Measurements from ENCODE around the gene KATNBL1. TPM values are rescaled to one million over a fixed set of nuclear protein-coding genes. Genes with fewer than 3 reads are reported as not detected.
"Not testable (repeated sequence)": the region's sequence is repeated elsewhere in the genome, so short reads cannot be mapped to it uniquely, and the experiment has no call there.

Gene KATNBL1
- total RNA-seq, 1 donor from 2014 or later = 43.4 TPM

DNA sequence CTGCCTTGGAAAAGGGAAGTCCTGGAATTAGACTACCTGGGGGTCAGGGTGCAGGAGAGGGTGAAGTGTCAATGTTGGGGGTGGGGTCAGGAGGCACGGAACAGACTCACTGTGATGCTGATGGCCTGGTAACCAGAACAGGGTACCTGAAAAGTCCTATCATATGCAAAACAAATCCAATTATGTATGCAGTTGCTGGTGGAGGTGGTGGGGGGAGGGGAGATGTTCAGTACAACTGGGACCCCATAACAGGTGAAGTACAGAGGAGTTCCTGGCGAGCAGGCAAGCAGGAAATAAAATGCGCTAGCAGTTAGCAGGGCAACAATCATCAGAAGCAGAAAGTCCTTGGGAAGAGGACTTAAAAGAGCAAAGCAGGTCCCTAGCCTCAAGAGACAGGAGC, 4.2 kb upstream of the KATNBL1 start:
- no peak for DNase-seq (ENCODE audit: low read depth)
- Histone ChIP-seq H3K27me3 (ENCODE audit: control insufficient read depth, insufficient read depth, low read length) (no peaks in the 10 kb centered on the region), H3K4me3 (ENCODE audit: low read depth, low read length) (no peak overlapping the region), H3K36me3 (ENCODE audit: control insufficient read depth, insufficient read depth, low read length) (no peaks in the 10 kb centered on the region)
- TF ChIP-seq, protein P1, sequence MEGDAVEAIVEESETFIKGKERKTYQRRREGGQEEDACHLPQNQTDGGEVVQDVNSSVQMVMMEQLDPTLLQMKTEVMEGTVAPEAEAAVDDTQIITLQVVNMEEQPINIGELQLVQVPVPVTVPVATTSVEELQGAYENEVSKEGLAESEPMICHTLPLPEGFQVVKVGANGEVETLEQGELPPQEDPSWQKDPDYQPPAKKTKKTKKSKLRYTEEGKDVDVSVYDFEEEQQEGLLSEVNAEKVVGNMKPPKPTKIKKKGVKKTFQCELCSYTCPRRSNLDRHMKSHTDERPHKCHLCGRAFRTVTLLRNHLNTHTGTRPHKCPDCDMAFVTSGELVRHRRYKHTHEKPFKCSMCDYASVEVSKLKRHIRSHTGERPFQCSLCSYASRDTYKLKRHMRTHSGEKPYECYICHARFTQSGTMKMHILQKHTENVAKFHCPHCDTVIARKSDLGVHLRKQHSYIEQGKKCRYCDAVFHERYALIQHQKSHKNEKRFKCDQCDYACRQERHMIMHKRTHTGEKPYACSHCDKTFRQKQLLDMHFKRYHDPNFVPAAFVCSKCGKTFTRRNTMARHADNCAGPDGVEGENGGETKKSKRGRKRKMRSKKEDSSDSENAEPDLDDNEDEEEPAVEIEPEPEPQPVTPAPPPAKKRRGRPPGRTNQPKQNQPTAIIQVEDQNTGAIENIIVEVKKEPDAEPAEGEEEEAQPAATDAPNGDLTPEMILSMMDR (IDR thresholded peaks at IDR 0.05; ENCODE audit: insufficient read depth, low read length, poor library complexity, severe bottlenecking) = no peak

DNA sequence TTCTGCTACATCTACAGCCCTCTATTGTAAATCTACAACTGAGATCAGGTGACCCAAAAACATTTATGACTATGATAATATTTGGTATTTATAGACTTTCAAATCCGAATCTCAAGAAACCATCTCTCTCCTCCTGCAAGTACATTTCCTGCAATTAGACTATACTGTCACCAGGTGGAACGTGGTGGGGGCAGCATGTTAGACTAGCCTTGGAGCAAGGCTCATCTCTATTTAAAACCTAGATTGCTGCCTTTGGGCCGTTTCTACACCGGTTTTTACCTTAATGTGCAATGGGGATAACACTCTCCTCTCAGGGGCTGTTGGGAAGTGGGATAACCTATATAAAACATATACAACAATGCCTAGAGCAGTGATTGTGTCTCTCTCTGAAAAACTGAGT, 3.8 kb upstream of the KATNBL1 start:
- H3K36me3 ChIP-seq (ENCODE audit: control insufficient read depth, insufficient read depth, low read length) = no peaks in the 10 kb centered on the region
- TF ChIP-seq, protein P1 (IDR thresholded peaks at IDR 0.05; ENCODE audit: insufficient read depth, low read length, poor library complexity, severe bottlenecking) = no peak
- H3K27me3 ChIP-seq (ENCODE audit: control insufficient read depth, insufficient read depth, low read length) = no peaks in the 10 kb centered on the region
- no peak overlapping the region for H3K4me3 ChIP-seq (ENCODE audit: low read depth, low read length)
- DNase-seq (ENCODE audit: low read depth) = no peak

DNA sequence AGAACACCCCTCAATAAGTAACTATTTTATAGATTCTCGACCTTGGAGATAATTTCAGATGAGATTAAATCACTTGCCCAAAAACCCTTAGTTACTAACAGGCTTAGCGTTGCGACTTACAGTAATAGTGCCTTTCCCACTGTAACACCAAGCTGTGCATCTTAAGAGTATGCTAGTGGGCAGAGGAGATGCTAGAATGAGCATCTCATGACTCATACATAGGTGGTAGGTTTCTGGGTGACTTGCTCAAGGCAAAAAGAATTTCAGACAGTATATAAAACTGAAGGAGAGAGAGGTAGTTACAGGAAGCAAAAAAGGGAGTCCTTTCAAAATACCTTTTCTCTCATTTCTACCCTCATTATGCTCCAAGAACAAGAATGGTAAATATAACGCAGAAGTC, 3.9 kb downstream of the KATNBL1 start:
- DNase-seq (ENCODE audit: low read depth) = no peak
- Histone ChIP-seq H3K36me3 (ENCODE audit: control insufficient read depth, insufficient read depth, low read length) (no peaks in the 10 kb centered on the region), H3K27me3 (ENCODE audit: control insufficient read depth, insufficient read depth, low read length) (no peaks in the 10 kb centered on the region), H3K4me3 (ENCODE audit: low read depth, low read length) (no peak overlapping the region)
- TF ChIP-seq, protein P1 (IDR thresholded peaks at IDR 0.05; ENCODE audit: insufficient read depth, low read length, poor library complexity, severe bottlenecking) = no peak

DNA sequence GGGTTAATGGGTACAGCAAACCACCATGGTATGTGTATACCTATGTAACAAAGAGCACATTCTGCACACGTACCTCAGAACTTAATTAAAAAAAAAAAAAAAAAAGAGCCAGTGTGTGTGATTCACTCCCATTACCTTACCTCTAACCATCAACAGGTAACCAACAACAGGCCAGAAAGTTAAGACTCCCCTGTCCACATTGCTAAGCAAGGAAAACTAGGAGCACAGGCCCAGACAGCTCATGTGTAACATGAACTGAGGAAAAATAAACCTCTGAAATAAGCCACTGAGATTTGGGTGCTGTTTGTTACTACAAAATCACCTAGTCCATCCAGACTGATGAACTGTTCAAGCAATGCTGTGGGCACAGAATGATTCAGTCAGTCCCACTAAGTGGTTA, 6.0 kb downstream of the KATNBL1 start:
- no peak for DNase-seq (ENCODE audit: low read depth)
- no peaks in the 10 kb centered on the region for H3K36me3 ChIP-seq (ENCODE audit: control insufficient read depth, insufficient read depth, low read length)
- H3K27me3 ChIP-seq (ENCODE audit: control insufficient read depth, insufficient read depth, low read length) = no peaks in the 10 kb centered on the region
- H3K4me3 ChIP-seq (ENCODE audit: low read depth, low read length) = no peak overlapping the region
- TF ChIP-seq, protein P1 (IDR thresholded peaks at IDR 0.05; ENCODE audit: insufficient read depth, low read length, poor library complexity, severe bottlenecking) = no peak

DNA sequence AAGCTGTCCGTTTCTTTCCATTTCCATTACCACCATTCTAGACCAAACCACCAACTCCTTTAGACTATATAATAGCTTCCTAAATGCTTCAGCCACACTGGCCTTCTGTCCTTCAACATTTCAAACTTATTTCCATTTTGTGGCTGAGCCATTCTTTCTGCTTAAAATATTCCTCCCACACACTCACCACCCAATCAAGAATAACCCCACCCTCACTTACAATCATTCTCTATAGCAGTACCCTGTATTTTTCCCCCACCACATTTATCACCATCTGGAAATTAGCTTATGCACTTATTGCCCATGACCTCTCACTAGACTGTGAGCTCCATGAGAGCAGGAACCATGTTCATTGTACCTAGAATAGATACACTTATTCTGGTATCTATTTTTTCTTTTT, 6.6 kb downstream of the KATNBL1 start:
- Histone ChIP-seq H3K27me3 (ENCODE audit: control insufficient read depth, insufficient read depth, low read length) (no peaks in the 10 kb centered on the region), H3K4me3 (ENCODE audit: low read depth, low read length) (no peak overlapping the region), H3K36me3 (ENCODE audit: control insufficient read depth, insufficient read depth, low read length) (no peaks in the 10 kb centered on the region)
- TF ChIP-seq, protein P1 (IDR thresholded peaks at IDR 0.05; ENCODE audit: insufficient read depth, low read length, poor library complexity, severe bottlenecking) = no peak
- no peak for DNase-seq (ENCODE audit: low read depth)

DNA sequence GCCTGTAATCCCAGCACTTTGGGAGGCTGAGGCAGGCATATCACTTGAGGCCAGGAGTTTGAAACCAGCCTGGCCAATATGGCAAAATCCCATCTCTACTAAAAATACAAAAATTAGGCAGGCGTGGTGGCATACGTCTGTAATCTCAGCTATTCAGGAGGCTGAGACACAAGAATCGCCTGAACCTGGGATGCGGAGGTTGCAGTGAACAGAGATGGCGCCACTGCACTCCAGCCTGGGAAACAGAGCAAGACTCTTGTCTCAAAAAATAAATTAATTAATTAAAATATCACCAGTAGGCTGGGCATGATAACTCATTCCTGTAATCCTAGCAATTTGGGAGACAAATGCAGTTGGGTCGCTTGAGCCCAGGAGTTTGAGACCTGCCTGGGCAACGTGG, 16.6 kb downstream of the KATNBL1 start:
- not testable (repeated sequence) for H3K36me3 ChIP-seq (ENCODE audit: control insufficient read depth, insufficient read depth, low read length); H3K4me3 ChIP-seq (ENCODE audit: low read depth, low read length); DNase-seq (ENCODE audit: low read depth); H3K27me3 ChIP-seq (ENCODE audit: control insufficient read depth, insufficient read depth, low read length)

All from kidney epithelial cell (primary cell).